Transverse colon (tissue), 4 donors: ENCODE measurements around the gene SLC27A1. TPM values are rescaled to one million over a fixed set of nuclear protein-coding genes. Genes with fewer than 3 reads are reported as not detected.

Source experiments
- DNase-seq: peaks from one replicate; pipeline ENCODE4 v3.0.0-alpha.2; 2019
- H3K27ac ChIP-seq, 4 donors: fragments of 200-600 bp; sonication (generic); 2 replicates each; pipeline ENCODE4 v1.5.1; 2016 to 2018; ENCODE audit warnings: inconsistent platforms in 4 of 4
- H3K27me3 ChIP-seq: fragments of 200-600 bp; sonication (generic); 2 replicates; pipeline ENCODE4 v1.5.1; 2017; ENCODE audit warnings: inconsistent platforms
- H3K36me3 ChIP-seq, 4 donors: fragments of 200-600 bp; sonication (generic); 2 replicates each; pipeline ENCODE4 v1.5.1; 2017 to 2019; ENCODE audit warnings: inconsistent platforms in 4 of 4
- H3K4me1 ChIP-seq, 4 donors: fragments of 200-600 bp; sonication (generic); 2 replicates each; pipeline ENCODE4 v1.5.1; 2017 to 2020; ENCODE audit warnings: inconsistent platforms in 4 of 4
- H3K4me3 ChIP-seq, 4 donors: fragments of 200-600 bp; sonication (generic); 1 replicate in 1 of 4; 2 replicates in 3 of 4; pipeline versions ENCODE4 v1.5.1 to v1.6.1; 2017 to 2019; ENCODE audit warnings: inconsistent platforms in 4 of 4
- H3K9me3 ChIP-seq, 2 donors: fragments of 200-600 bp; sonication (generic); 2 replicates each; pipeline ENCODE4 v1.5.1; 2017 to 2019; ENCODE audit warnings: inconsistent platforms in 2 of 2
- CTCF ChIP-seq, 5 experiments: fragments of 200-600 bp in 3 of 5; fragments of 450-650 bp in 2 of 5; sonication (generic) in 3 of 5; IDR thresholded peaks; 1 replicate in 2 of 5; 2 replicates in 3 of 5; pipeline ENCODE4 v1.5.1; 2016 to 2017; ENCODE audit warnings: antibody characterized with exemption in 5 of 5, inconsistent platforms in 3 of 5, mild to moderate bottlenecking in 2 of 5, moderate library complexity in 1 of 5
- EP300 ChIP-seq: sonication (generic); formaldehyde crosslinking; IDR thresholded peaks from one replicate; pipeline ENCODE4 v1.6.1; 2017; ENCODE audit warnings: antibody characterized with exemption, low read depth
- POLR2A ChIP-seq: fragments of 450-650 bp; IDR thresholded peaks from one replicate; pipeline ENCODE4 v1.6.1; 2016; ENCODE audit warnings: antibody characterized with exemption, mild to moderate bottlenecking, moderate library complexity
- POLR2AphosphoS5 ChIP-seq, 3 donors: sonication (generic); formaldehyde crosslinking; IDR thresholded peaks; one replicate each; pipeline ENCODE4 v1.6.1; 2016; ENCODE audit warnings: antibody characterized with exemption in 3 of 3
- WGBS, 2 donors: methylation state at CpG; one replicate each; pipeline ENCODE4 v1.1.5; 2018; ENCODE audit warnings: low coverage in 1 of 2; 5-methylcytosine and 5-hydroxymethylcytosine counted together
- in situ Hi-C, 4 donors: fragments of 200-750 bp; cut with MboI; loops; one replicate each; pipeline versions ENCODE4 v1.15.0 to v1.15.1; 2017; ENCODE audit warnings: low sequenced_read_pairs in 3 of 4, low pct_ligation_motif_present in 1 of 4, low pct_unique_long_range_greater_than_20kb in 1 of 4
- intact Hi-C: fragments of 100-400 bp; cut with DNase I; formaldehyde crosslinking; loops from one replicate; pipeline ENCODE4 v1.15.1; 2023; ENCODE audit warnings: low total_unique reads
- total RNA-seq, 4 donors: library from RNA; depleted of rRNA; stranded (reverse); fragments of >200 nt; gene quantifications; one replicate each; pipeline ENCODE4 v1.1.0, GENCODE V29; 2016

Gene SLC27A1
- total RNA-seq, 4 donors from 2014 or later = 4.0 to 11.1 (median 7.0) TPM

- no peaks in the 10 kb centered on the region for H3K27me3 ChIP-seq
- H3K27ac ChIP-seq = peak overlapping the region; percentile 7 to 44 (median 29)
- DNase-seq = peak; percentile 93
- in situ Hi-C loops = no loop called here
- peak in 3 of 5 experiments; percentile 30 to 50 (median 33) for TF ChIP-seq CTCF (IDR thresholded peaks at IDR 0.05)
- no peak for TF ChIP-seq EP300
- peak in 1 of 3 donors; percentile 47 for TF ChIP-seq POLR2AphosphoS5 (IDR thresholded peaks at IDR 0.05)
- WGBS, 2 donors = 33 to 40% methylated on average over 2 to 31 of the region's 31 CpGs
- H3K9me3 ChIP-seq = no peaks in the 10 kb centered on the region
- peak overlapping the region in 3 of 4 donors; percentile 11 to 43 (median 22) for H3K4me3 ChIP-seq
- H3K36me3 ChIP-seq = no peaks in the 10 kb centered on the region
- intact Hi-C loops = no loop called here
- peaks cover 0 to 22% (median 10%) of the 10 kb centered on the region in 4 donors for H3K4me1 ChIP-seq
Observed at GRCh38 chr19:17488593-17489391, 18.5 kb downstream of the SLC27A1 start.

- TF ChIP-seq POLR2AphosphoS5 (IDR thresholded peaks at IDR 0.05) = no peak
- TF ChIP-seq POLR2A = no peak
- no peak for TF ChIP-seq EP300
- TF ChIP-seq CTCF (IDR thresholded peaks at IDR 0.05) = peak in 1 of 5 experiments; percentile 25
- intact Hi-C loops (no loop called here), in situ Hi-C loops (no loop called here)
- Histone ChIP-seq H3K4me1 (peaks cover 0 to 22% (median 10%) of the 10 kb centered on the region in 4 donors), H3K36me3 (no peaks in the 10 kb centered on the region), H3K9me3 (no peaks in the 10 kb centered on the region), H3K27ac (no peak overlapping the region), H3K27me3 (no peaks in the 10 kb centered on the region), H3K4me3 (no peak overlapping the region)
- WGBS, 2 donors = 50 to 68% methylated on average over 1 to 9 of the region's 9 CpGs
- no peak for DNase-seq
Observed at GRCh38 chr19:17489392-17490030, 19.2 kb downstream of the SLC27A1 start.

- Histone ChIP-seq H3K27ac (no peak overlapping the region), H3K4me1 (peaks cover 0 to 22% (median 10%) of the 10 kb centered on the region in 4 donors), H3K36me3 (no peaks in the 10 kb centered on the region), H3K4me3 (no peak overlapping the region), H3K27me3 (no peaks in the 10 kb centered on the region), H3K9me3 (no peaks in the 10 kb centered on the region)
- WGBS, 2 donors = 65% methylated on average over 4 of the region's 4 CpGs; no CpG with 5 or more reads in 1 of the 2 donors
- in situ Hi-C loops (no loop called here), intact Hi-C loops (no loop called here)
- DNase-seq = no peak
- no peak for TF ChIP-seq CTCF (IDR thresholded peaks at IDR 0.05)
- TF ChIP-seq POLR2AphosphoS5 (IDR thresholded peaks at IDR 0.05) = no peak
- no peak for TF ChIP-seq POLR2A
Observed at GRCh38 chr19:17490411-17490810, 20.1 kb downstream of the SLC27A1 start.

GRCh38 chr19:17491287-17491686 lies 21.0 kb downstream of the SLC27A1 start:
- in situ Hi-C loops = no loop called here
- H3K27me3 ChIP-seq = no peaks in the 10 kb centered on the region

More at GRCh38 chr19:17491287-17491686, 21.0 kb downstream of the SLC27A1 start:
- Histone ChIP-seq H3K9me3 (no peaks in the 10 kb centered on the region), H3K36me3 (no peaks in the 10 kb centered on the region), H3K4me1 (peaks cover 0 to 24% (median 10%) of the 10 kb centered on the region in 4 donors), H3K4me3 (no peak overlapping the region), H3K27ac (no peak overlapping the region)
- intact Hi-C loops = no loop called here
- TF ChIP-seq CTCF (IDR thresholded peaks at IDR 0.05) (no peak), POLR2AphosphoS5 (IDR thresholded peaks at IDR 0.05) (no peak), POLR2A (no peak), EP300 (no peak)
- no peak for DNase-seq
- WGBS, 2 donors = 89 to 96% methylated on average over 5 of the region's 5 CpGs
